Loucy (cell line): ENCODE data around the gene VMAC.

Experiments
- EZH2phosphoT487 ChIP-seq: fragments of 200-600 bp; IDR thresholded peaks from 2 replicates; pipeline ENCODE4 v1.6.1; 2018; ENCODE audit warnings: antibody characterized with exemption, mild to moderate bottlenecking, moderate library complexity, borderline replicate concordance
- TF ChIP-seq, protein P1 (sequence below): fragments of 200-600 bp; sonication (generic); conservative IDR thresholded peaks from 2 replicates; pipeline ENCODE4 v1.5.1; 2014; ENCODE audit warnings: mild to moderate bottlenecking, antibody characterized with exemption, low read length

DNA sequence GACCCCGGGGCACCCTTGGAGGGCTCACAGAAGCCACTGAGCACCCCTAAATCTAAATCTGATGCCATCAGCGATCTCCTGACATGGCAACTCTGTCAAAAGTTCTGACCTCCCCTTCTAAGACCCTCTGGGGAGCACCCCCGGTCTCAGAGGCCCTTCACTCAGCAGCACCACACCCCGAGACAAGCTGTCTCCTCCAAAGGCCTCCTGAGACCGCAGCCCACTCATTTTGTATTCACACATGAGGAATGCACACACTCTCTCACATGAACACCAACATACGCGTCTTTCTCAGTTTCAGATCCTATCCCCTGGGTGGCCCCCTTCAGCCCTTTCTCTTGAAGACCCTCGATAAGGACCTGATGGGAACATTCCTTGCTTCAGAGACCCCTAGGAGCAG, 3.7 kb upstream of the VMAC start:
- TF ChIP-seq, protein P1, sequence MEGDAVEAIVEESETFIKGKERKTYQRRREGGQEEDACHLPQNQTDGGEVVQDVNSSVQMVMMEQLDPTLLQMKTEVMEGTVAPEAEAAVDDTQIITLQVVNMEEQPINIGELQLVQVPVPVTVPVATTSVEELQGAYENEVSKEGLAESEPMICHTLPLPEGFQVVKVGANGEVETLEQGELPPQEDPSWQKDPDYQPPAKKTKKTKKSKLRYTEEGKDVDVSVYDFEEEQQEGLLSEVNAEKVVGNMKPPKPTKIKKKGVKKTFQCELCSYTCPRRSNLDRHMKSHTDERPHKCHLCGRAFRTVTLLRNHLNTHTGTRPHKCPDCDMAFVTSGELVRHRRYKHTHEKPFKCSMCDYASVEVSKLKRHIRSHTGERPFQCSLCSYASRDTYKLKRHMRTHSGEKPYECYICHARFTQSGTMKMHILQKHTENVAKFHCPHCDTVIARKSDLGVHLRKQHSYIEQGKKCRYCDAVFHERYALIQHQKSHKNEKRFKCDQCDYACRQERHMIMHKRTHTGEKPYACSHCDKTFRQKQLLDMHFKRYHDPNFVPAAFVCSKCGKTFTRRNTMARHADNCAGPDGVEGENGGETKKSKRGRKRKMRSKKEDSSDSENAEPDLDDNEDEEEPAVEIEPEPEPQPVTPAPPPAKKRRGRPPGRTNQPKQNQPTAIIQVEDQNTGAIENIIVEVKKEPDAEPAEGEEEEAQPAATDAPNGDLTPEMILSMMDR: no peak
- no peak for TF ChIP-seq EZH2phosphoT487
